HEK293 (cell line): ENCODE results near the gene XPO4.

Experiments used
- CTCF ChIA-PET: fragments of 350-600 bp; formaldehyde crosslinking; extraction: SDS; loops from one replicate; lab custom pipeline; 2021; ENCODE audit warnings: antibody characterized with exemption; lab: Yijun Ruan, JAX
- POLR2A ChIA-PET: fragments of 300-600 bp; formaldehyde crosslinking; extraction: SDS; loops from one replicate; lab custom pipeline; 2020; ENCODE audit warnings: antibody characterized with exemption, inconsistent platforms; lab: Yijun Ruan, JAX
- H3K27ac ChIP-seq: fragments of 200-500 bp; sonication (Bioruptor generic); 2 replicates; pipeline ENCODE4 v1.5.1; 2014; ENCODE audit warnings: low read depth, low read length, control low read depth, inconsistent platforms; ENCODE audit errors: extremely low read depth
- H3K36me3 ChIP-seq, 2 experiments: fragments of 200-500 bp in 1 of 2; sonication (Bioruptor generic) in 1 of 2; 1 replicate in 1 of 2; 2 replicates in 1 of 2; pipeline ENCODE4 v1.5.1; 2014 to 2017; ENCODE audit warnings: inconsistent platforms in 2 of 2, low read length in 2 of 2; ENCODE audit not compliant: control insufficient read depth in 2 of 2, insufficient read depth in 1 of 2
- H3K4me1 ChIP-seq: fragments of 200-500 bp; sonication (Bioruptor generic); 2 replicates; pipeline ENCODE4 v1.5.1; 2014; ENCODE audit warnings: mild to moderate bottlenecking, low read length, inconsistent platforms; ENCODE audit not compliant: control insufficient read depth, insufficient read depth
- H3K4me3 ChIP-seq: 2 replicates; pipeline ENCODE4 v1.5.1; 2011; ENCODE audit warnings: low read depth, mild to moderate bottlenecking, control low read depth, low read length, moderate library complexity
- H3K9me3 ChIP-seq: fragments of 200-500 bp; sonication (Bioruptor generic); 2 replicates; pipeline ENCODE4 v1.5.1; 2014; ENCODE audit warnings: low read depth, low read length, inconsistent platforms; ENCODE audit not compliant: control insufficient read depth, insufficient read depth
- ATF2 ChIP-seq: fragments of 450-650 bp; formaldehyde crosslinking; IDR thresholded peaks from 2 replicates; pipeline ENCODE4 v1.5.1; 2016; ENCODE audit warnings: missing biosample characterization, missing genetic modification characterization, low read depth
- CTCF ChIP-seq: fragments of 450-650 bp; formaldehyde crosslinking; IDR thresholded peaks from 2 replicates; pipeline ENCODE4 v1.5.1; 2016; ENCODE audit warnings: missing biosample characterization, missing genetic modification characterization
- EGR2 ChIP-seq: fragments of 450-650 bp; formaldehyde crosslinking; IDR thresholded peaks from 2 replicates; pipeline ENCODE4 v1.5.1; 2016; ENCODE audit warnings: low read depth, missing biosample characterization, missing genetic modification characterization
- GLI4 ChIP-seq: fragments of 450-650 bp; formaldehyde crosslinking; IDR thresholded peaks from 2 replicates; pipeline ENCODE4 v1.5.1; 2016; ENCODE audit warnings: missing biosample characterization, missing genetic modification characterization
- PRDM1 ChIP-seq: fragments of 450-650 bp; formaldehyde crosslinking; IDR thresholded peaks from 2 replicates; pipeline ENCODE4; 2016; ENCODE audit warnings: missing biosample characterization, missing genetic modification characterization
- REPIN1 ChIP-seq: fragments of 450-650 bp; formaldehyde crosslinking; IDR thresholded peaks from 2 replicates; pipeline ENCODE4 v1.5.1; 2017; ENCODE audit warnings: missing biosample characterization, missing genetic modification characterization, low read depth
- REST ChIP-seq: fragments of 450-650 bp; formaldehyde crosslinking; IDR thresholded peaks from 2 replicates; pipeline ENCODE4 v1.5.1; 2016; ENCODE audit warnings: missing biosample characterization, missing genetic modification characterization
- SCRT1 ChIP-seq: fragments of 450-650 bp; formaldehyde crosslinking; IDR thresholded peaks from 2 replicates; pipeline ENCODE4 v1.5.1; 2016; ENCODE audit warnings: missing biosample characterization, missing genetic modification characterization, borderline replicate concordance
- SCRT2 ChIP-seq: fragments of 450-650 bp; formaldehyde crosslinking; IDR thresholded peaks from 2 replicates; pipeline ENCODE4 v1.5.1; 2016; ENCODE audit warnings: missing biosample characterization, missing genetic modification characterization
- TSHZ1 ChIP-seq: fragments of 450-650 bp; formaldehyde crosslinking; IDR thresholded peaks from 2 replicates; pipeline ENCODE4 v1.5.1; 2016; ENCODE audit warnings: missing biosample characterization, missing genetic modification characterization, borderline replicate concordance
- WT1 ChIP-seq: fragments of 450-650 bp; formaldehyde crosslinking; IDR thresholded peaks from 2 replicates; pipeline ENCODE4 v1.5.1; 2016; ENCODE audit warnings: missing biosample characterization, missing genetic modification characterization
- ZBTB20 ChIP-seq: fragments of 450-650 bp; formaldehyde crosslinking; IDR thresholded peaks from 2 replicates; pipeline ENCODE4 v1.5.1; 2016; ENCODE audit warnings: missing biosample characterization, missing genetic modification characterization
- ZEB2 ChIP-seq: fragments of 450-650 bp; formaldehyde crosslinking; IDR thresholded peaks from 2 replicates; pipeline ENCODE4 v1.5.1; 2016; ENCODE audit warnings: missing biosample characterization, missing genetic modification characterization
- ZFHX2 ChIP-seq: fragments of 450-650 bp; formaldehyde crosslinking; conservative IDR thresholded peaks from 2 replicates; pipeline ENCODE4 v1.5.1; 2016; ENCODE audit warnings: missing biosample characterization, missing genetic modification characterization
- ZFP3 ChIP-seq: fragments of 450-650 bp; formaldehyde crosslinking; IDR thresholded peaks from 2 replicates; pipeline ENCODE4 v1.5.1; 2016; ENCODE audit warnings: low read depth, missing biosample characterization, missing genetic modification characterization
- ZNF138 ChIP-seq: fragments of 450-650 bp; formaldehyde crosslinking; IDR thresholded peaks from 2 replicates; pipeline ENCODE4 v1.5.1; 2016; ENCODE audit warnings: missing biosample characterization, missing genetic modification characterization, borderline replicate concordance
- ZNF223 ChIP-seq: fragments of 450-650 bp; formaldehyde crosslinking; IDR thresholded peaks from 2 replicates; pipeline ENCODE4 v1.5.1; 2016; ENCODE audit warnings: missing biosample characterization, missing genetic modification characterization
- ZNF302 ChIP-seq: fragments of 450-650 bp; formaldehyde crosslinking; IDR thresholded peaks from 2 replicates; pipeline ENCODE4 v1.5.1; 2016; ENCODE audit warnings: missing biosample characterization, missing genetic modification characterization, low read depth
- ZNF449 ChIP-seq: fragments of 450-650 bp; formaldehyde crosslinking; IDR thresholded peaks from 2 replicates; pipeline ENCODE4 v1.5.1; 2017; ENCODE audit warnings: missing biosample characterization, mild to moderate bottlenecking, missing genetic modification characterization, moderate library complexity
- ZNF48 ChIP-seq: fragments of 450-650 bp; formaldehyde crosslinking; IDR thresholded peaks from 2 replicates; pipeline ENCODE4 v1.5.1; 2016; ENCODE audit warnings: missing biosample characterization, missing genetic modification characterization
- ZNF561 ChIP-seq: fragments of 450-650 bp; IDR thresholded peaks from 2 replicates; pipeline ENCODE4 v1.5.1; 2018; ENCODE audit warnings: missing biosample characterization, missing genetic modification characterization, borderline replicate concordance
- ZNF629 ChIP-seq: fragments of 450-650 bp; formaldehyde crosslinking; IDR thresholded peaks from 2 replicates; pipeline ENCODE4 v1.5.1; 2017; ENCODE audit warnings: missing biosample characterization, missing genetic modification characterization
- ZNF747 ChIP-seq: fragments of 450-650 bp; formaldehyde crosslinking; IDR thresholded peaks from 2 replicates; pipeline ENCODE4 v1.5.1; 2016; ENCODE audit warnings: missing biosample characterization, missing genetic modification characterization
- ZNF792 ChIP-seq: fragments of 450-650 bp; formaldehyde crosslinking; IDR thresholded peaks from 2 replicates; pipeline ENCODE4 v1.5.1; 2016; ENCODE audit warnings: missing biosample characterization, missing genetic modification characterization

Gene XPO4

GRCh38 chr13:20856650-20857049 is 45.9 kb downstream of the XPO4 start:
- Histone ChIP-seq H3K4me1 (no peaks in the 10 kb centered on the region), H3K36me3 (peaks cover 2 to 15% of the 10 kb centered on the region in 2 experiments; a peak in 2 of 3 replicates), H3K27ac (no peak overlapping the region), H3K4me3 (no peak overlapping the region), H3K9me3 (no peaks in the 10 kb centered on the region)
- ChIA-PET POLR2A (no interaction called here), CTCF (interaction anchor here (1.1 kb wide), 1 partner anchor 12 kb away, joined by 5 read pairs; no protein-coding TSS in a partner anchor)
- TF ChIP-seq ZEB2 (tag by site-specific recombination) (no peak), SCRT1 (tag by site-specific recombination) (no peak), ZNF449 (tag by site-specific recombination) (no peak), ATF2 (tag by site-specific recombination) (peak; percentile 86), ZNF629 (tag by site-specific recombination) (0 out of 2 replicates have a peak, but pooled peaks have one; percentile 51), SCRT2 (peak; percentile 64; the same call in 1 of the 2 replicates), GLI4 (tag by site-specific recombination) (no peak), ZFHX2 (0 out of 2 replicates have a peak, but pooled peaks have one; percentile 18), TSHZ1 (tag by site-specific recombination) (no peak), ZFP3 (no peak), EGR2 (tag by site-specific recombination) (peak; percentile 38; the same call in 1 of the 2 replicates)

- CTCF ChIA-PET = interaction anchor here (1.0 kb wide), 1 partner anchor 626 kb away, joined by 3 read pairs; no protein-coding TSS in a partner anchor
- Histone ChIP-seq H3K4me3 (no peak overlapping the region), H3K36me3 (peaks cover 0 to 7% of the 10 kb centered on the region in 2 experiments; a peak in 2 of 3 replicates), H3K9me3 (no peaks in the 10 kb centered on the region), H3K27ac (no peak overlapping the region), H3K4me1 (peaks cover 8% of the 10 kb centered on the region; the same call in 1 of the 2 replicates)
- POLR2A ChIA-PET = no interaction called here
- TF ChIP-seq PRDM1 (tag by site-specific recombination) (no peak), ZNF561 (no peak), CTCF (tag by site-specific recombination) (no peak), ZNF223 (tag by site-specific recombination) (no peak), ZNF48 (no peak), ZNF792 (no peak), ZBTB20 (no peak), ZNF302 (tag by site-specific recombination) (no peak), REST (no peak), WT1 (no peak), ZNF747 (no peak), ZNF138 (tag by site-specific recombination) (no peak), REPIN1 (tag by site-specific recombination) (no peak)
These were observed 50.6 kb downstream of the XPO4 start for GRCh38 chr13:20851844-20852402.
